Stimulated activated CD4-positive, alpha-beta T cell treated with anti-CD3 and anti-CD28 coated beads, Interleukin-12 subunit alpha, Interleukin-12 subunit beta, amount 100 ng/mL, for 4 hours (primary cell): ENCODE results near the gene FITM1.
"Not testable (repeated sequence)": the region's sequence is repeated elsewhere in the genome, so short reads cannot be mapped to it uniquely, and the experiment has no call there.

ENCODE experiments used
- DNase-seq: peaks from one replicate; pipeline ENCODE4 v3.0.0-alpha.2; 2020

Gene FITM1

DNA sequence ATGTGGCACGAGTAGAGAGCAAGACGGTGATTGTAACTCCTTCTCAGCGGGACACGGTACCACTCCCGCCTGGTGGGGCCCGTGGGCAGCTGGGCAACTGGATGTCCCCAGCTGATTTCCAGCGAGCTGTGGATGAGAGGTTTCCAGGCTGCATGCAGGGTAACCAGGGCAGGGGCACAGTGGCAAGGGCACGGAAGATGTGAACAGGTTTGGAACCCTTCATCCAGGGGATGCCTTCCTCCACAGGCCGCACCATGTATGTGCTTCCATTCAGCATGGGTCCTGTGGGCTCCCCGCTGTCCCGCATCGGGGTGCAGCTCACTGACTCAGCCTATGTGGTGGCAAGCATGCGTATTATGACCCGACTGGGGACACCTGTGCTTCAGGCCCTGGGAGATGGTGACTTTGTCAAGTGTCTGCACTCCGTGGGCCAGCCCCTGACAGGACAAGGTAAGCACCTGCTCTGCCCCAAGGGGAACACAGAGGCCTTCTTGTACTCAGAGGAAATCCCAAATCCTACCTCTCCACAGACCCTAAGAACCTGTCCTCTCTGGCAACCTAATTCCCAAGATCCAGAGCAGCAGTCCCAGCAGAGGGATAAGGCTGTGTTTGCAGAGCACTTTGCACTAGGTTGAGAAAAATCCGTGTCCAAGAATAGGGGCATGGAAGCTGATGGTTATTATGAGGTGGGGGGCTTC lies 32.1 kb upstream of the FITM1 start:
- DNase-seq = no peak

DNA sequence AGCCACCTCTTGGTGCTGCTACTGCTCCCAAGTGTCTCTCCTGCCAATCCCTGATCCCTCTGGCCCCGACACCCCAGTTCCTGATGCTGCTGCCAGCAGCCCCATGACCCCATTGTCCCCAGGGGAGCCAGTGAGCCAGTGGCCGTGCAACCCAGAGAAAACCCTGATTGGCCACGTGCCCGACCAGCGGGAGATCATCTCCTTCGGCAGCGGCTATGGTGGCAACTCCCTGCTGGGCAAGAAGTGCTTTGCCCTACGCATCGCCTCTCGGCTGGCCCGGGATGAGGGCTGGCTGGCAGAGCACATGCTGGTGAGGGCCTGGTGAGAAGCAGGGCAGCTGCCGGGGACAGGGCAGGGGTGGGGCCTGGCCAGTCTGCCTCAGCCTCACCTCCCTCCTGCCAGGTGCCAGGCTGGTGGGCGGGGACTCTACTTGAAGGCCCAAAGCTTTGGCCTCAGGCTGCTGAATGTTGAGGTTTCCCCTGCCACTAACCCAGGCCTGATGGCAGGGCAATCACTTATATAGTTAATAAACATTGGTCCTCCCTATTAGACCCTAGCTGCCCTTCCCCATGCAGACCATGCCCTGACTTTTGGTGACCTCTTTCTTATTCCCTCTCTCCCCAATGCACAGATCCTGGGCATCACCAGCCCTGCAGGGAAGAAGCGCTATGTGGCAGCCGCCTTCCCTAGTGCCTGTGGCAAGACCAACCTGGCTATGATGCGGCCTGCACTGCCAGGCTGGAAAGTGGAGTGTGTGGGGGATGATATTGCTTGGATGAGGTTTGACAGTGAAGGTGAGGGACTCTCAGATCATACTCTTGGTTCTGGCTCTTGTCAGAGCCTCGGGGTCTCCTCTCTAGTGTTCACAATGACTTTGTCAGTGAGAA lies 31.3 kb upstream of the FITM1 start:
- DNase-seq = no peak

GRCh38 chr14:24100197-24100981 lies 30.1 kb upstream of the FITM1 start:
- no peak for DNase-seq

DNA sequence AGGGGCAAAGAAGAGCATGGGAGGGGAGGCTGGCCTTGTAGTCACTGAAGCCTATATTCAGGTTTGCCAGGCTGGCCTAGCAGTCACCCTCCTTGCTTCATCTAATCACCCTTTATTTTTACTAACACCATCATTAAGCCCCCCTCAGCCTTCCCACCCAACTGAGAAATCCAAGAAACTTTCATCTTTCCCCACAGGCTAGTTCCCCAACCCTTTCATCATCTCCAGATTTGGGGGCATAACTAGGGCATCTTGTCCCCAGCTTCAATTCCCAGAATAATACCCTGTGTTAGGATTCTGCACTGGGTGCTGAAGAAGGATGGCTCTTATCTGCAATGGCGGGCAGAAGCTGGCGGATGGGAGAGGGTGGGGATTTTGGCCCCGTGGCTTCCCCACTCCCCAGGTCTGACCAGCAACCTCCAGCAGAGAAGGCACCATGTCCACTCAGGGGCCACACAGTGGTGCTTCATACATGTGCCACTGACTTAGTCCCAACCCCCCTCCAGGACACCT lies 29.4 kb upstream of the FITM1 start:
- DNase-seq = no peak

- no peak for DNase-seq
These were observed 28.0 kb upstream of the FITM1 start for GRCh38 chr14:24102357-24103048.

DNA sequence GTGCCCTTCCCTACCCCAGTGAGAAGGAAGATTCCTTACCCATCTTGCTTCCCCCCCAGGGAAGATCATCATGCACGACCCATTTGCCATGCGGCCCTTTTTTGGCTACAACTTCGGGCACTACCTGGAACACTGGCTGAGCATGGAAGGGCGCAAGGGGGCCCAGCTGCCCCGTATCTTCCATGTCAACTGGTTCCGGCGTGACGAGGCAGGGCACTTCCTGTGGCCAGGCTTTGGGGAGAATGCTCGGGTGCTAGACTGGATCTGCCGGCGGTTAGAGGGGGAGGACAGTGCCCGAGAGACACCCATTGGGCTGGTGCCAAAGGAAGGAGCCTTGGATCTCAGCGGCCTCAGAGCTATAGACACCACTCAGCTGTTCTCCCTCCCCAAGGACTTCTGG lies 27.0 kb upstream of the FITM1 start:
- DNase-seq = no peak

DNA sequence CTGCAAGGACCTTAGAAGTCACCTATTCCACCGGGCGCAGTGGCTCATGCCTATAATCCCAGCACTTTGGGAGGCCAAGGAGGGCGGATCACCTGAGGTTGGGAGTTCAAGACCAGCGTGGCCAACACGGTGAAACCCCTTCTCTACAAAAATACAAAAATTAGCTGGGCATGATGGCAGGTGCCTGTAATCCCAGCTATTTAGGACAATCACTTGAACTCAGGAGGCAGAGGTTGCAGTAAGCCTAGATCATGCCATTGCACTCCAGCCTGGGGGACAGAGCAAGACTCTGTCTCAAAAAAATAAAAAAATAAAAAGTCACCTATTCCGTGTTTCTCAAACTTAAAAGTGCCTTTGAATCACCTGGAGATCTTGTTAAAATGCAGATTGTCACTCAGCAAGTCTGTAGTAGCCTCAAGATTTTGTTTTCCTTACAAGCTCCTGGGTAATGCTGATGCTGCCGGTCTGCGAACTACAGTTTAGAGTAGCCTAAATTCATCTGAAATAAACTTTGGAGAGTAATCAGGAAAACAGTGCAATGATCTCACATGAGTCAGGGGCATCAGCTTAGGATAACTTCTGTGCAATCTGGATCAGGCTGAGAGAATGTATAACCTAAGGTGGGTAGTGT lies 24.7 kb upstream of the FITM1 start:
- DNase-seq = not testable (repeated sequence)

DNA sequence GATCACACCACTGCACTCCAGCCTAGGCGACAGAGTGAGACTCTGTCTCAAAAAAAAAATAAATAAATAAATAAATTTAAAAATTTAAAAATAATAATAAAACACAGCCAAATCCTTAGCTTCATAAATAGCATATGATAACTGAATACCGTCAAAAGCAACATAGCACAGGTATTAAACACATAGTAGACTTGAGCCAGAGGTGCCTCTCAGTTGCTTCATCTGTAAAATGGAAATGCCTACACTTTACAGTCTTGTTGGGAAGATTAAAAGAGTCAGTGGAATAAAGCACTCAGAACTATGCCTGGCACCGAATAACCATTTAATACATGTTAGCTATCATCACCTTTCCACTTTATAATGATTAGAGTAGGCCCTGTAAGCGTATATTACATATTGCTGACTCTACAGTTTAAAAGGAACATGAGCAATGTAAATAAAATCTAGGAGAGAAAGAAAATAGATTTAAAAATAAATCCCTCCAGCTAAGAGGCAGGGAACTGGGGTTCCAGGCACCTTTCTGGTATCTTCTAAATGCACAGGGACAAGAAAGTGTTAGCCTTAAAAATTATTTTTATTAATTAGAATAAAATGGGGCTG lies 23.7 kb upstream of the FITM1 start:
- no peak for DNase-seq

GRCh38 chr14:24108336-24108874 lies 22.1 kb upstream of the FITM1 start:
- DNase-seq = no peak

DNA sequence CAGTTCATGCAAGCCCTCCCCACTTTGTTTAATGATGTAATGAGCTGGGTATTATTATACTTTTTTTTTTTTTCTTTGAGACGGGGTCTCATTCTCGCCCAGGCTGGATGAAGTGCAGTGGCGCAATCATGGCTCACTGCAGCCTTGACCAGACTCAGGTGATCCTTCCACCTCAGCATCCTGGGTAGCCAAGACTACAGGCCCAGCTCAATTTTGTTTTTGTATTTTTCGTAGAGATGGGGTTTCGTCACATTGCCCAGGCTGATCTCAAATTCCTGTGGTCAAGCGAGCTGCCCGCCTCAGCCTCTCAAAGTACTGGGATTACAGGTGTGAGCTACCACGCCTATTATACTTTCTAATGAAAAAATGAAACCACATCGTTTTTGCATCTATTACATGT lies 20.4 kb upstream of the FITM1 start:
- DNase-seq = no peak

DNA sequence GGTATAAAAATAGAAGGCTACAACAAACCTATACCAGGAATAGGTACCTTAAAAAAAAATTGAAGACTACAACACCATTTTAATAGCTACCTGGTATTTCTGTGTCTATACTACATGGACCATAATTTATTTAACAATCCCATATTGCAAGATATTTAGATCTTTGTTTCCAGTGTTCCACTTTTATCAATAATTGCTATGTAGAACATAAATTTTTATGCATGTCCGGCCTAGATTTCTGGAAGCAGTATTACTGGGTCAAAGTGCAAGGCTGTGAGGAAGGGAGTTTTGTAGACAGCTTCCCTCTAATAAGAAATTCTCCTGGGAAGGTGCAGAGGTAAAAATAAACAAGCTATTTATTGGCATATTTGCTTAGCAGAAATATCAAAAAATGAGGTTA lies 19.9 kb upstream of the FITM1 start:
- no peak for DNase-seq

DNA sequence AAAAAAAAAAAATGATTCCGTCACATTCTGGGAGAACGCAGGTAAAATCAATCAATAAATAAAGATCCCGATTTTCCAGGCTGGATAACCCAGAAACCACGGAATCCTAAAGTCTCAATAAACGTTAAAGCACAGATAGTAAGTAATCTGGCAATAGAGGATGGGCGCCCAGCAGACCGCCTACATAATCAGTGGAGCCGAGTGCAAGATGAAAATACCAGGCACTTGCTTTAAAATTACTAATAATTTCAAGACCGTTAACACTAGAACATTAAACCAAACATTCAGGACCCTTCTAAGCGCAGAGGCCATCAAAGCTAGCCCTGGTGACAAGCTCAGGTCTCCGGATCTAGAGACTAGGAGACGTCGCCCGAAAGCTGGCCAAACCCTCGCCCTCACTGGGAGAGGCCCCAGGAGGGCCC lies 17.1 kb upstream of the FITM1 start:
- DNase-seq = no peak

DNA sequence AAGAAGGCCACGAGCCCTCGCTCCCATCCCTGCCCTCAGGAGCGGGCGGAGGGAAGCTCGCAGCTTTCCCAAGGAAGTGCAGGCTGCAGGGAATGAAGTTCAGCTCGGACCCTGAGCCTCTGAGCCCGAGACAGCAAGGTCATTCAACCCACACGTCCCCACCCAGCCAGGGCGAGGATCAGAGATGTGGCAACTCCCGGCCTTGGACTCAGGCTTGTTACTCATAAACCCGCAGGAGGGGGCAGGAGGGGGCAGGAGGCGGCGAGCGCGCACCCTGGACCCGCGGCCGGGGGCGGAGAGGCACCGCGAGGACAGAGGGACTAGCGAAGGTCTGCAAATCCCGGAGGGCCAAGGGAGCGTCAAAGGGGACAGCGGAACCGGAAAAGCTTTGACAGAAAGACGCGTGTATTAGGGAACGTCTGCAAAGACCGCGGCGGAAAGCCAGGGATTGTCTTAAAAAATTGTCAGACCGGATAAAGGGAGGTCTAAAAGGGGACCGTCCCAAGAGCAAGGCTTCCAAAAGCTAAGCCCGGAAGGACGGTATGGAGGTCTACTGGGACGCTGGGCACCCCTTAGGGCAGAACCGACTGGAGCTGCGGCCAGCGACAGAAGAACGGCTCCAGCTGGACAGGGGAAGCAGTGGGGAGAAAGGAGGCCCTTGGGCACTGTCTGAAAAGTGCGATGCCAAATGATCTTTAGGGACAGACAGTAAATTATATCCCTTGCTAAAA lies 16.5 kb upstream of the FITM1 start:
- DNase-seq = peak; percentile 63

- DNase-seq = peak; percentile 95
These were observed 15.7 kb upstream of the FITM1 start, which contains the start of the genes DCAF11 and NRL for GRCh38 chr14:24114532-24115421. Gene DCAF11, plus strand, starts transcription at chr14:24114777. Its CDS starts 818 bp downstream, at chr14:24115595. Gene NRL, minus strand, starts transcription at chr14:24114949. Its CDS starts 32,101 bp downstream, at chr14:24082848.

DNA sequence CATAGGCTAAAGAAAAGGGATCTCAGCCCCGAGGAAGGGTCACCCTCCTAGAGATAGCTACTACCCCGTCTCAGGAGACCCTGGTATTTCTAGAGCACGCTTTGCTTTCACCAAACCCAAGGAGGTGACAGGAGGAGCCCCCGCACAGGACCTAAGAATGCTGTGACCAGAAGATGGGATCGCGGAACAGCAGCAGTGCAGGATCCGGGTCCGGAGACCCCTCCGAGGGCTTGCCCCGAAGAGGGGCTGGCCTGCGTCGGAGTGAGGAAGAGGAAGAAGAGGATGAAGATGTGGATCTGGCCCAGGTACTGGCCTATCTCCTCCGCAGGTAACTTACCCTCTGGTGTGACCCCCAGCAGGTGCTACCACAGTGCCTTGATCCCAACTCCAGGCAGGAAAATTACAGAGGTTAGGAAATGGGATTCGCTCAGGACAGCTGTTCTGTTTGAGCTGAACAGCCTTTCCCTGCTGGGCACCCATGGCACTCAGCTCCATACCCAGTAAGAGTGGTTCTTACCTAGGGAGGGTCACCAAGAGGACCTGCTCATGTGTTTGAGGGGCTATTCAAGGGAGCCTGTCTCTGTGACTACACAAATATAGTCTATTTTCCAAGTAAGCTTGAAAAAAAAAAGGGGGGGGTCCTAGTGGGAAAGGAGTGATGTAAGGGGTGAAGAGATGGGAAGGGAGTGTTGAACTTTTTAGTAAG lies 14.9 kb upstream of the FITM1 start:
- DNase-seq = no peak

DNA sequence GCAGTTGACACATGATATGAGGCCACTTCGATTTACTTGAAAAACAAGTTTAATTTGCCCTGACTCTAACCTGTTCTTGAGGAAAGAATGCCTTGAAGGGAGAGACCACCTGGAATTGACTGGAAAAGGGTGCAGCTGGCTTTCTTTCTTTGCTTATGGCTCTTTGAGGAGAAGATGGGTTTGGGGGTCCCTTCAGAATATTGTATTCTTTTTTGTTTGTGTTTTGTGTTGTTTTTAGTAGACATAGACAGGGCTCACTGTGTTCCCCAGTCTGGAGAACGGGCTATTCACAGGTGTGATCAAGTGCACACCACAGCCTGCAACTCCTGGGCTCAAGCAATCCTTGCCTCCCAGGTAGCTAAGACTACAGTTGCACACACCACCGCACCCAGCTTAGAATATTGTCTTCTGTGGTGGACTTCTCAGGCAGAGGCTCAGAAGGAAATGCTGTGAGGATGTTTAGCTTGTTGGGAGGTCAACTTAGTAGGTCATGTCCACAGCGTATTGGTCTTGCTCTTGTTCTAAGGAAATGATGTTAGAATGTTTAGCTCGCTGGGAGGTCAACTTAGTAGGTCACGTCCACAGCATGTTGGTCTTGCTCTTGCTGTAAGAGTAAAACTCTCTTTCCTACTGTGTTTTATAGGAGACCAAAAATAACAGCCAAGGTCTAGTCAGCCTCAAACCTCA lies 14.2 kb upstream of the FITM1 start:
- DNase-seq = no peak

DNA sequence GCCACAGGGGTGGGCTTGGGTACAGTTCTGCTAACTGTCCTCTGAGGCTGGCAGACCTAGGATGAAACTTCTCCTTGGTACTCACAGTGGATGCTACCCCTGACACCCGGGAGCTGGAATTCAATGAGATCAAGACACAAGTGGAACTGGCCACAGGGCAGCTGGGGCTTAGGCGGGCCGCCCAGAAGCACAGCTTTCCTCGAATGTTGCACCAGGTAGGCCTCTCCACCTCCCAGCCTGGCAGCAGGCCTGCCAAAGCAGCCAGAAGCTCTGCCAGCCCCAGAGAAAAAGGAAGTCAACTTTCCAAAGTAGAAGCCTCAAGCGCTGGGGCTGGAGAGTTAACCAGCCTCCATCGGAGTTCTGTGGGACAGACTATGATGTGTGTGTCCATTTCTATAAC lies 13.3 kb upstream of the FITM1 start:
- DNase-seq = no peak

DNA sequence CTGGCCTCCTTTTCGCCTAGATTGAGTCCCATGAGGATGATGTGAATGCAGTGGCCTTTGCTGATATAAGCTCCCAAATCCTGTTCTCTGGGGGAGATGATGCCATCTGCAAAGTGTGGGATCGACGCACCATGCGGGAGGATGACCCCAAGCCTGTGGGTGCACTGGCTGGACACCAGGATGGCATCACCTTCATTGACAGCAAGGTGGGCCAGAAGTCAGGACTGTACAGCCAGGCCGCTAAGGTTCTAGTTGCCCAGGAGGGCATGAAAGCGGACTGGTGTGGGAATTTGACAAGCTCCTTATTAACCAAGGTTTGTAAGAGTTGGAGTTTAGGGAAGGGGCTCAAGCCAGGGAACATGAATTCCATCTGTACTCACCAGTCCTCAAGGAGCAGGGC lies 10.8 kb upstream of the FITM1 start:
- DNase-seq = no peak
